ENCODE results near the gene FBXL16.
"Not testable (repeated sequence)": the region's sequence is repeated elsewhere in the genome, so short reads cannot be mapped to it uniquely, and the experiment has no call there.

GRCh38 chr16:691242-691641 is 14.4 kb downstream of the FBXL16 start:
- TF ChIP-seq CTCF (conservative IDR thresholded peaks at IDR 0.05 in 1 of 2, IDR thresholded peaks at IDR 0.05 in 1 of 2; ENCODE audit: low read depth in 1 of 2, low read length in 2 of 2); EZH2 (IDR thresholded peaks at IDR 0.05; ENCODE audit: low read length, missing control alignments): not testable (repeated sequence)
